ENCODE results near the gene ZSCAN2.

Gene ZSCAN2

DNA sequence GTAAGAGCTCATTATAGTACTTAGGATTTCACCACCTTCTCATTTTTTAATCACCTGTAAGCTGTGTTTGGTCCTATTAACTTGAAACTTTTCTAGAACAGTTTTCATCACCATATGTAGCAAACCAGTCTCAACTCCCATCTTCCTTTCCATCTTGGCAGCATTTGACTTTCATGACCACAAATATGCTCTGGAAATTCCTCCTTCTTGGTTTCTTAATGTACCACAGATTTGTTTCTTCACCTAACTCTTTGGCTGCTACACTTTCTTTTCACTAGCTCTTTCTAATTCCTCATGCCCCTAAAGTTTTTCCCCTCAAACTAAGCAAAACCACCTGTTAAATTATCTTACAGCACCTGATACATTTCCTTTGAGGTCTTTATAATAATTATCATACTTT is 70.4 kb downstream of the ZSCAN2 start:
- no peak for DNase-seq (ENCODE audit: low read depth)
